Sigmoid colon (tissue), 4 donors: Measurements from ENCODE around the gene PRKCB.

ENCODE experiments used
- CTCF ChIP-seq, 4 experiments: fragments of 450-650 bp in 3 of 4; fragments of 200-600 bp in 1 of 4; IDR thresholded peaks; one replicate each; pipeline ENCODE4 v1.5.1; 2016 to 2019; ENCODE audit warnings: antibody characterized with exemption in 4 of 4, mild to moderate bottlenecking in 3 of 4, moderate library complexity in 2 of 4
- EP300 ChIP-seq, 4 donors: sonication (generic); formaldehyde crosslinking; IDR thresholded peaks; one replicate each; pipeline ENCODE4 v1.6.1; 2017; ENCODE audit warnings: antibody characterized with exemption in 4 of 4
- POLR2A ChIP-seq, 2 donors: fragments of 450-650 bp; IDR thresholded peaks; one replicate each; pipeline ENCODE4 v1.6.1; 2016; ENCODE audit warnings: antibody characterized with exemption in 2 of 2, mild to moderate bottlenecking in 2 of 2, moderate library complexity in 2 of 2
- POLR2AphosphoS5 ChIP-seq, 4 donors: sonication (generic); formaldehyde crosslinking; IDR thresholded peaks; one replicate each; pipeline ENCODE4 v1.6.1; 2017; ENCODE audit warnings: antibody characterized with exemption in 4 of 4

DNA sequence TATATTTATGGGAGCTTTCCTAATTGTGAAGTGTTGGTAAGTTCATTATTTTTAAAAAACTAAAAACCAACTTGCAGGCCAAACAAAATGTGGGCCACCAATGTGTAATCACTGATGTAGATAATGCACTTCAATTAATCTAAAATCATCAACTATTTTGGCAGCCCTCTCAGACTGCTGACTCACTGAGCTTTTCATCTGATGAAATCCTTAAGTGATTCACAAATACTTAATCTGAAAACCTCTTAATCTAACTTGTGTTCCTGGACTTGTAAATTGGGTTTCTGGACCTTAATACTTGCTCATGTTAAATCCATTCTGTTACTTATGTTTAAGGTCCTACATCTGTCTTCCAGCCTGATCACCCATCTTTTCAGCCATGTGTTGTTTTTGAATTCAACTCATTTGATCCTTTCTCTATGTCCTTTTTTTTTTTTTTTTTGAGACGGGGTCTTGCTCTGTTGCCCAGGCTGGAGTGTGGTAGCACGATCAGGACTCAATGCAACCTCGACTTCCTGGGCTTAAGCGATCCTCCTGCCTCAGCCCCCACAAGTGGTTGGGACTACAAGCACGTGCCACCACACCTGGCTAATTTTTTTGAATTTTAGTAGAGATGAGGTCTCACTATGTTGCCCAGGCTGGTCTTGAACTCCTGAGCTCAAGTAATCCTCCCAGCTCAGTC lies 39.0 kb downstream of the PRKCB start:
- no peak for TF ChIP-seq CTCF (IDR thresholded peaks at IDR 0.05)
- no peak for TF ChIP-seq POLR2AphosphoS5 (IDR thresholded peaks at IDR 0.05)
- no peak for TF ChIP-seq EP300 (IDR thresholded peaks at IDR 0.05)
- TF ChIP-seq POLR2A (IDR thresholded peaks at IDR 0.05): no peak
